Glomerular endothelial cell (primary cell): ENCODE measurements around the gene ST3GAL5. TPM values are rescaled to one million over a fixed set of nuclear protein-coding genes. Genes with fewer than 3 reads are reported as not detected.

Experiments used
- DNase-seq: peaks from one replicate; pipeline ENCODE4 v3.0.0-alpha.2; 2011; ENCODE audit warnings: low read depth, low spot score; ENCODE audit errors: extremely low read depth
- total RNA-seq: library from RNA; depleted of rRNA; stranded (reverse); fragments of >200 nt; gene quantifications from 2 replicates; pipeline ENCODE4 v1.2.3, GENCODE V29; 2015

Gene ST3GAL5
- total RNA-seq, 1 donor from 2014 or later: 33.4 TPM

DNA sequence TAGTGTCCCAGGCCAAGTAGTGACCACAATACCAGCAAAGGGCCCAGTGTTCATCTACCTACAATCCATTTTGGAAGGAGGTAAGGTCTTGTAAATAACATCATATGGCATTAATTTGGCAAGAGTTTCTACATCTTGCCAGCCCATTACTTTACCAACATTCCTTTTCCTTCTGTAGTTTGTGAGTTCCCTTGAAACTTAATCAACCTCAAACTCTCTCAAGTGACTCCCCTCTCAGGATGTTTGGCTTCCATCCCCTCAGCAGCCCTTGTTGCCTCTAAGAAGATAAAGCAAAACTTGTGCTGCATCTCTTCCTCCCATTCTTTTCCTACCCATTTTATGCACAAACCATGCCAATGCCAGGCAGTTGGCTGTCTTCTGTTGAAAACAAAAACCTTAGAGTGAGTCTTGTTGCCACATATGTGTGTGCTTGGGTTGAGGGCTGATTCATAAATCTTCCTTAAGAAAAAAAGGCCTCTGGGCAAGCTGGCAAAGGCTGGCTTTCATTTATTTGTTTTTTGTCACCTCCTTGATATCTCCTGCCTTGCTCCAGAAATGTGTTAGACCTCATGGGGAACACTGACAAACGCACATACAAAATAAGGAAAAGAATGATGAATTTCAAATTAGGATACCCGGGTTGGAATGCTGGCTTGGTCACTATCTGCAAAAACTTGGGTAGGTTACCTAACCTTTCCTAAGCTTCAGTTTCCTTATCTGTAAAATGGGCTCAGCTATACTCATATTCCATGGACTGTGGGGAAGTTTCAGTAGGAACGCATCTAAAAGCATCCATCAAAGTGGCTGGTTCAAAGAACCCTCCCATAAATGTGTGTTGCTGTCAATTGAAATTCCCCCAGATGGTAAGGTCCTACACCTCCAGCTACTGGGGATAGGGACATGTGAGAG lies 29.4 kb upstream of the ST3GAL5 start:
- DNase-seq: no peak

GRCh38 chr2:85915606-85916303 lies 27.0 kb upstream of the ST3GAL5 start:
- DNase-seq: no peak

DNA sequence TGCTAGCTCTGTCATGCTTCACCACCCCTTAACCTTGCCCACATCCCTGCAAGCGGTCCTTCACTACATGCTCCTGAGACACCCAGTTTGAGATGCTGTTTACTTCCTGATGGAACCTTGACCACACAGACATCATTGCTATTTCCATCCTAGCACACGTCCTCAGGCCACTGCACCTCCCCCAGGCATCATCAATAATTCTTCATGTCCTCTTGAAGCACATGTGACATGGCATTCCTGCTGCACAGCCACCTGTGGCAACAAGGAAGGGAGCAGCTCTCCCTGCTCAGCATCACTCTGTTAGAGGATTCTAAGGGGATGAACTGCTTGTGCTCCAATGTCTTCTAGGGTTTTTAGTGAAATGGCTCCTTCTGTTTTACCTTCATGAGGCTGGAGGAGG lies 26.1 kb upstream of the ST3GAL5 start:
- no peak for DNase-seq

GRCh38 chr2:85913884-85914881 lies 25.4 kb upstream of the ST3GAL5 start:
- no peak for DNase-seq

- DNase-seq: no peak
Observed at GRCh38 chr2:85911814-85912692, 23.3 kb upstream of the ST3GAL5 start.

DNA sequence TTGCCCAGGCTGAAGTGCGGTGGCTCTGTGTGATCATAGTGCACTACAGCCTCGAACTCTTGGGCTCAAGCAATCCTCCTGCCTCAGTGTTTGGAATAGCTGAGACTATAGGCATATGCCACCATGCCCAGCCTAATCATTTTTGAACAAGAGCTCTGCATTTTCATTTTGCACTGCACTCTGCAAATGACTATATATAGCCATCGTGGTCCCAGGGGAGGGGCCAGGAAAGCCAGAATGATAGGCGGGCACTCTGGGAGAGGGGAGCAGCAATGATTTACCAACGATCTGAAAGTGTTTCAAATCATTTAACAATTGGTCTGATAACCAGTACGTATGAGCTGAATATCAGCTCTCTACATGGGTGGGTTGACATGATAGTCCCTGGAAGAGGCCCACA lies 22.3 kb upstream of the ST3GAL5 start:
- no peak for DNase-seq

- no peak for DNase-seq
Observed at GRCh38 chr2:85909005-85909404, 20.2 kb upstream of the ST3GAL5 start.

DNA sequence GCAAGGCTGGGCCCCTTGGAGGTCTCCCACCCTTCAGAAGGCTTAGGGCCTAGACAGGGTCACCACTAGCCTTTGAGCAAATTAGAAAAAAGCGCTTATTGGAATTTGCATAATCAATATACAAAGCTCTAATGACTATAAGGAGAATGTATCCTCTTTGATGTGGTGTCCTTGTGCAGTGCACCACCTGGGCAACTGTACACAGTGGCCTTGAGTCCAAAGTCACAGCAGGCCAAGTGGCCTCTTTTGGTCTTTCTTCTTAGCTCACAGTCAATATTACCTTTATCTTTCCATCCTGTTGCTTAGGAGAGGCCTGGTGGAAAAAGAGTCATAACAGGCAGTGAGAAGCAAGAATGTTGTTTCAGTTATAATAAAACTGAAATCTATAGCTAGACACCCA lies 19.7 kb upstream of the ST3GAL5 start:
- no peak for DNase-seq

DNA sequence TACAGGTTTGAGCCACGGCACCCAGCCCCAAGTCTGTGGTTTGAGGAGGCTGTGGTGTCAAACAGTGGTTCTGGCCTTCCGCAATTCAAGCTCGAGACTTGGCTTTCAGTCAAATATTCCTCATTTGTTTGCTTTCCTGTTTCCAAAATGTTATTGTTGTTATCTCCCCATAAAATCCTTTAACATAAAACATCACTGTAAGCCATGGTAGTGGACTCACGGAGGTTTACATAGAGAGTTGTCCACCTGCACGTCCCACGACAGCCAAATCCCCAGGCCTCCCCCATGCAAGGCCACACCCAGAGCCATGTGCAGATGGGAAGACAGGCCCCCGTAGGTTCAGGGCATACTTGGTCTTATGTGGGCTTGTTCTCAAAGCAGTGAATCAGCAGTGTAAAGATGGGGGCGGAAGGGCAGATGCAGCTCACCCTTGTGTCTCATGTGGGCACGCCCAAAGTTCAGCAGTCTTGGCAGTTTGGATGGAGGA lies 18.9 kb upstream of the ST3GAL5 start:
- no peak for DNase-seq

GRCh38 chr2:85906748-85907147 lies 18.0 kb upstream of the ST3GAL5 start:
- no peak for DNase-seq

- DNase-seq: no peak
Observed at GRCh38 chr2:85905891-85906290, 17.1 kb upstream of the ST3GAL5 start.

DNA sequence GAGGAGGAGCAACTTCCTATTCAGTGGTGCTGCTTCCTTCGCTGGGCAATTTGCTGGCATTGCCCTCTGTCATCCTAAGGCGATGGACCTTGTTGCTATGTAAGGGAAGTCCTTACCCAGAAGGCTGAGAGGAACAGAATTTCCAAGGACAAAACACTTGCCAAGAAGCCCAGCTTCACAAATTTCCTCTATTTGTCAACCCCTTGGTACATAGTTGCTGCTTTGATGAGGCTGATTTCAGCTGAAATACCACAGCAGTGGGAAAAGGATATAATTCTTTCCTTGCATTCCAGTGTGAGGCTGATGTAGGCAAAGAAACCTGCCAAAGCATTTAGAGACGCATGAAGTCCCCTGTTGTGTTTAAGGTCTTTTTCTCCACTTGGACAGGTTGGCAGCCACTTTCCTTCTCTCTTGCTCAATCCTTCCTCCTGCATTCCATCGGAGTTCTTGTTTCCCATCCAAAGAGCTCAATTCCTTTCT lies 16.4 kb upstream of the ST3GAL5 start:
- no peak for DNase-seq

DNA sequence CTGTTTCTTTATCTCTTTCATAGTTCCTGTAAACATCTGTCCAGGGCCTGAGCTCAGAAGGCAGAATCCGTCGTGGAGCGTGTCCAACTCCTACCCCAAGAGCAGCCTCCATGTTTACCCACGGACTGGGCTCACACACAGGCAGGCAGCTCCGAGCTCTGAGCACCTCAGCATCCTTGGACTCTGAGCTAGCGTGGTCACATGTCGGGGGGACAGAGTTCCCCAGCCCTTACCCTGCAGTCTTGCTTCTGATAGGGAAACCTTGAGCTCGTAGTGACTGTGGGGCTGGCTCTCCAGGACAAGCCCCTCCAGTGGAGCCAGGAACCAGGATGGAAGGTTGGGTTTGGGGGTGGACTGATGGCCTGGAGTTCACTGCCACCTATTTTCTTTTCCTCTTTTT lies 15.1 kb upstream of the ST3GAL5 start:
- DNase-seq: no peak

DNA sequence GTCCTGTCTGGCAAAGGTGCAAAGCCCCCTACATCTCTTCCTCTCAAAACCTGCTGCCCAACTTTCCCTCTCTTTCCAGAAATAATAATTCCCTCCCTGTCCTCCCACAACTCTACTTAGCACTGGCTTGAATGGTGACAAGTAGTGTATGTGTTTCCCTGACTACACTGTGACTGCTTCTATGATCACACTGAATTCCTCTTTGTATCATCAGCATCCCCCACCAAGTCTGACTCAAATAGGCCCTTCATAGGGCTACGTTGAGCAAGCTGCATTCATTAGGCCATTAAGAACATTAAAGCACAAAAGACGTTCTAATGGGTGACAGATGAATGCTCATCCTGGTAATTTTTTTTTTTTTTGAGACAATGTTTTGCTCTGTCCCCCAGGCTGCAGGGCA lies 13.7 kb upstream of the ST3GAL5 start:
- no peak for DNase-seq

DNA sequence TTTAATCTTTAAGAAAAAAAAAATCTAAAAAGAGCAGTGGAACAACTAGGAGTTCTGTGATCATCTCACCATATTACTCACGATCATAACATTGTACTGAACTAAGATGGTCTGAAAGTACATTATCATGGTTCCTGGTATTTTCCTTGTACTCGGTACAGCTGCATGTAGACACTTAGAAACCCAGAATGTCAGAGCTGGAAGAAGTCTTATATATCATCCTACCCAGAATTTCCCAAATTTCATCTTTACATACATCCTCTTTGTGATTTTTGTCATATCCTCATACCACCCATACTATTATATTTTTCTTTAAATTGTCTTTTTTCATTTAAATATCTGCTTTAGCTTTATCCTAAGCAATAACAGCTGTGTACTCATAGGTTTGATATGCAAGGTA lies 12.4 kb upstream of the ST3GAL5 start:
- DNase-seq: no peak

DNA sequence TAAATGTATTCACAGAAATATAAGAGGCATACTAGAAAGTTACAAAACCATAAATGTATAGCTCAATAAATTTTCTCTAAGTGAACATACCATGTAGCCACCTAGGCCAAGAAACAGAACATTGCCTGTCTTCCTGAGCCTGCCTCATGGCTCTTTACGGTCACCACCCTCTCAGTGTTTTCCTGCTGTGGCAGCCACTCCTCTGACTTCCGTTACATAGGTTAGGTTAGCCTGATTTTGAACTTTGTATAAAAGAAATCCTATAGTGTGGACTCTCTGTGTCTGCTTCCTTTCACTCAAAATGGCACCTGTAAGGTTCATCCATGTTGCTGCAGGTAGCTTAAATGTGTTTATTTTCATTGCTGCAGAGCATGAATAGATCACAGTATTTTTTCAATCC lies 11.6 kb upstream of the ST3GAL5 start:
- DNase-seq: no peak

DNA sequence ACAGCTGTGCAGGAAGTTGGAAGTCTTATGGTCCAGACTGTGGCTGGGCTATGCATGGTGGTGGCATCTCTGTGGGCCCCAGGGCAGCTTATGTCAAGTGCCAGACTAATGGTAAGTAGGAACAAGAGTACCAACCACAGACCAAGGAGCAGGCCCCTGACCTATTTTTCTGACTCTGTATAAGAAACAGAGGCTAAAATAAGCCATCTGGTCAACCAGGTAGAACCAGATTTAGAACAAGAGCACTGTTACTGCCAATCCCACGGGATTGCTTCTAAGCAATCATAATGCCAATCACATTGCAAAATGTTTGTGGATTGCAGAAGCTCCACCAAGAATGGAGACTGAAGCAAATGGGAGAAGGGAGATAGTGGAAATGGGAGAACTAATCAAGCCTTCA lies 11.1 kb upstream of the ST3GAL5 start:
- no peak for DNase-seq

DNA sequence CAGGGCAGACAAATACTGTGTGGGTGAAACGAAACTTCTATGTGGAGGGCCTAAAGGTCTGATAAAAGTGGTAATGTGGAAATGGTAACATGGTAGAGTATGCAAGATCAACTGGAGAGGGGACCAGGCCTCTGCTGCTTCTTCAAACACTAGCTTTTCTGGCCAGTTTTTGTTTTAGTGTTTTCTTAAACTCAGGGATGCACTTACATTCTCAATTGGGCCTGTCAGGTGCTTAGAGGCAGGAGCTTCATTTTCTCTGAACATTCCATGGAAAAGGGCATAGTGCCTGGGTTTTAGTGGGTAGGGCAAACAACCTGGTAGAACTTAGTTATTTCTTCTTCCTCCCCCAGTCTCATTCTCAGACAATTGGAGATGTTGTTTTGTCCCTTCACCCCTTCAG lies 10.5 kb upstream of the ST3GAL5 start:
- DNase-seq: no peak

GRCh38 chr2:85898881-85899280 lies 10.1 kb upstream of the ST3GAL5 start:
- no peak for DNase-seq
